NCI-H2107 treated with DMSO at 0.1 percent for 48 hours (cell line): ENCODE measurements around the gene PLIN3.
"Not testable (repeated sequence)": the region's sequence is repeated elsewhere in the genome, so short reads cannot be mapped to it uniquely, and the experiment has no call there.

Source experiments
- DNase-seq: peaks from one replicate; lab custom pipeline; 2025; ENCODE audit not compliant: unreplicated experiment; lab: John Stamatoyannopoulos, UW

The PLIN3 gene

DNA sequence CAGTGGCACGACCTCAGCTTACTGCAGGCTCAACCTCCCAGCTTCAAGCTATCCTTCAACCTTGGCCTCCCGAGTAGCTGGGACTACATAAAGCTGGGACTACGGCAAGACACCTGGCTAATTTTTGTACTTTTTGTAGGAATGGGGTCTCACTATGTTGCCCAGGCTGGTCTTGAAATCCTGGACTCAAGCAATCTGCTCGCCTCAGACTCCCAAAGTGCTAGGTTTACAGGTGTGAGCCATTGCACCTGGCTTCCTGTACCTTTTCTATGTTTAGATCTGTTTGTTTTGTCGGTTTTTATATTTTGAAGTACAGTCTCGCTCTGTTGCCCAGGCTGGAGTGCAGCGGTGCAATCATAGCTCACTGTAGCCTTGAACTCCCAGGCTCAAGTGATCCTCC, 18.4 kb downstream of the PLIN3 start:
- no peak for DNase-seq

DNA sequence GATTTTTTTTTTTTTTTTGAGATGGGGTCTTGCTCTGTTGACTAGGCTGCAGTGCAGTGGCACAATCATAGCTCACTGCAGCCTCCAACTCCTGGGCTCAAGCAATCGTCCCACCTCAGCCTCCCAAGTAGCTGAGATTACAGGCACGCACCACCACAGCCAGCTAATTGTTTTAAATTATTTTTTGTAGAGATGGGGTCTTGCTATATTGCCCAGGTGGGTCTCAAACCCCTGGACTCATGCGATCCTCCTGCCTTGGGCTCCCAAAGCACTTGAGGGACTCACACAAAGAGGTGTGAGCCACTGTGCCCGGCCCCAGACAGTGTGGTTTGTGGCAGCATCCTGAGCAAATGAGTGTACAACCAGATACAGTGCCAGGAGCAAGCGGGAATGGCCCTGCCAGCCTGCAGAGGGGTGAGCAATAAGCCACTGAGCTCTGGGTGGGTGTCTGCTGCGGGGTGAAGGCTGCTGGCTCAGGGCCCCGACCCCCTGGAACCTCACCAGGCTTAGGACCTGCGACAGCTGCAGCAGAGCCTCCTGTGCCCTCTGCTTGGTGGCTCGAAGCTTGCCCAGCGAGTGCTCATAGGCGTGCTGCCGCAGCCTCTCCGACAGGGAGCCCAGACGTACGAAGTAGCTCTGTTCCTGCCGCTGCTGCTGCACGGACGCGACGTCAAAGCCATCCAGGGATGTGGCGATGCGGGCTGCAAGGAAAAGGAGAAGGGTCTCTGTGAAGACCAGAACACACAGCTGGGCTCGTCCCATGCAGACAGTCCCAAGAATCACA, 20.1 kb downstream of the PLIN3 start:
- DNase-seq, result no peak

DNA sequence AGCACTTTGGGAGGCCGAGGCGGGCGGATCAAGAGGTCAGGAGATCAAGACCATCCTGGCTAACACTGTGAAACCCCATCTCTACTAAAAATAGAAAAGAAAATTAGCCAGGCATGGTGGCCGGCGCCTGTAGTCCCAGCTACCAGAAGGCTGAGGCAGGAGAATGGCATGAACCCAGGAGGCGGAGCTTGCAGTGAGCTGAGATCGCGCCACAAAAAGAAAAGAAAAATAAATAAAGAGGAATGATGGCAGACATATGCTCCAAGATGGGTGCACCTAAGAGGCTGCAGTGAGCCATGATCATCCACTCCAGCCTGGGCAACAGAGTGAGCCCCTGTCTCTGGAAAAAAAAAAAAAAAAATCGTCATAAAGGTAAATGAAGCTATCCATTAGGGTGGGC, 21.5 kb downstream of the PLIN3 start:
- DNase-seq, result not testable (repeated sequence)

DNA sequence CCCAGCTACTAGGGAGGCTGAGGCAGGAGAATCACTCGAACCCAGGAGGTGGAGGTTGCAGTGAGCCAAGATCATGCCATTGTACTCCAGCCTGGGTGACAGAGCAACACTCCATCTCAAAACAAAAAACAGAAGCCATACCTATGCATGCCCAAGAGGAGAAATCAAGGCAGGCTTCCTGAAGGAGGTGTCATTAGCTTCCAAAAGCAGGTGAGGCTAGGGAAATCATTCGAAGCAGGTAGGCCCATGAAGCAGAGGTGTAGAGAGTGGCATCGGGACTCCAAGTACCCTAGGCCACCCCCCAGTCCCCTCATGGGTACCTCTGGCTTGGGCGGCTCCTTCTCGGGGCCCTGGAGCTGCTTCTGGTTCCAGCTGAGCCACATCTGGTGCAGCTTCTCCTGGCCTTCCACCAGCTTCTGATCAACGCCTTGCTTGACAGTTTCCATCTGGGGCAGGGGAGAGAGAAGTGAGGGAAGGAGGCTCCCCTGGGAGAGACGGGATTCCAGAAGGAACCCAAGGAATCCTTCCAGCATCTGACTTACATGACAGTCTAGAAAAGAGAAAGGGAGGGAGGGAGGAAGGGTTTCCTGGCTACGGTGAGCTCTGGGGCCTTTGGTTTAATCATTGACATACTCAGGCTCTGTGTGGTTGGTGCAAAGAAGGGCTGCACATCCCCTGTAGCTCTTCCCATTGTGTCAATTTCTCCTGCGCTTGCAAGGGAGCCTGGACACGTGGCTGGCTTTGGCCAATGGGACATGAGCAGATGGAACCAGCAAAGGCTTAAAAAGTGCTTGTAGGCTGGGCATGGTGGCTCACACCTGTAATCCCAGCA, 22.9 kb downstream of the PLIN3 start:
- DNase-seq, result no peak

DNA sequence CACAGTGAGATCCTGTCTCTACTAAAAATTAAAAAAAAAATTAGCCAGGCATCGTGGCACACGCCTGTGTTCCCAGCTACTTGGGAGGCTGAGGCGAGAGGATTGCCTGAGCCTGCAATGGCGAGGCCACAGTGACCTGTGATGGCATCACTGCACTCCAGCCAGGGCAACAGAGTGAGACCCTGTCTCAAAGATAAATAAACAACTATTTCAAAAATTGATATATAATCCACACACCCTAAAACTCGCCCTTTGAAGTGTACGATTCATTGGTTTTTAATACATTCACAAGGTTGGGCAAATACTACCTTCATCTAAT, 23.9 kb downstream of the PLIN3 start:
- DNase-seq, result no peak

DNA sequence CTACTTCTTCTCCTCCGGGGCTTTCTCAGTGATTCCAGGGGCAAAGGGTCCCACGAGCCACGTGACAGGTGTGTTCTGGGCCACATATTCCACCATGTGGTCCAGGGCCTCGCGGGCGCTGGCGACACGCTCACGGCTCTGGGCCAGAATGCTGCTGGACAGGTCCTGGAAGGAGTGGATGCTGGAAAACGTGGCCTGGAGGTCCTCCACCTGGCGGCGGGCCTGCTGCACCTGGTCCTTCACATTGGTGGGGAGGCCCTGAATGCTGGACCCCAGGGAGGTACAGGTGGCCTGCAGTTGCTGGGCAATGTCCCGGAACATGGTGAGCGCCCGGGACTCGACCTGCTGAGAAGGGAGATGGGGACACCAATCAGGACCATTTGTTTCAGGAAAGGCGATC, 28.3 kb downstream of the PLIN3 start:
- no peak for DNase-seq

DNA sequence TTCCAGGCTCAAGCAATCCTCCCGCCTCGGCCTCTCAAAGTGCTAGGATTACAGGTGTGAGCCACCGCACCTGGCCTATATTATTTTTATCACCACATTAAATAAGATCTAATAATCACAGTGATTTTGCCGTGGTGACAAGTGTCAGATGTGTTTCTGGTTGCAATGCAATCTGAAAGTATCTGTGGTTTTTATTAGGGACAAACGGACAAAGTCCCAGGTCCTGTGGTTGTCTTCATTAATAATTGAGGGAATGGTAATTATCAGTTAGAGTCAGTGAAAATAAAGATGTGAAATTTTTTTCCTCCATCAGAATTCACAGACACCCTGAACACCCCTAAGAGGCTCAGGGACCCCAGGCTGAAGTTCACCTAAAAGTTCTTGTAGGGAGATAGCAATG, 34.7 kb downstream of the PLIN3 start:
- DNase-seq, result no peak

DNA sequence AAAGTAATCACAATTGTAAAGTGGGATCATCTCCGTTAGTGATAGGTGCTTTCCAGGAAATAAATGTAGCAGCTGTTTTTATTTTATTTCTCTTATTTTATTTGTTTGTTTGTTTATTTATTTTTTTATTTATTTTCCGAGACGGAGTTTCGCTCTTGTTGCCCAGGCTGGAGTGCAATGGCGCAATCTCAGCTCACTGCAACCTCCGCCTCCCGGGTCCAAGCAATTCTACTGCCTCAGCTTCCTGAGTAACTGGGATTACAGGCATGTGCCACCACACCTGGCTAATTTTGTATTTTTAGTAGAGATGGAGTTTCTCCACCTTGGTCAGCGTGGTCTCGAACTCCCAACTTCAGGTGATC, 35.5 kb downstream of the PLIN3 start:
- not testable (repeated sequence) for DNase-seq

DNA sequence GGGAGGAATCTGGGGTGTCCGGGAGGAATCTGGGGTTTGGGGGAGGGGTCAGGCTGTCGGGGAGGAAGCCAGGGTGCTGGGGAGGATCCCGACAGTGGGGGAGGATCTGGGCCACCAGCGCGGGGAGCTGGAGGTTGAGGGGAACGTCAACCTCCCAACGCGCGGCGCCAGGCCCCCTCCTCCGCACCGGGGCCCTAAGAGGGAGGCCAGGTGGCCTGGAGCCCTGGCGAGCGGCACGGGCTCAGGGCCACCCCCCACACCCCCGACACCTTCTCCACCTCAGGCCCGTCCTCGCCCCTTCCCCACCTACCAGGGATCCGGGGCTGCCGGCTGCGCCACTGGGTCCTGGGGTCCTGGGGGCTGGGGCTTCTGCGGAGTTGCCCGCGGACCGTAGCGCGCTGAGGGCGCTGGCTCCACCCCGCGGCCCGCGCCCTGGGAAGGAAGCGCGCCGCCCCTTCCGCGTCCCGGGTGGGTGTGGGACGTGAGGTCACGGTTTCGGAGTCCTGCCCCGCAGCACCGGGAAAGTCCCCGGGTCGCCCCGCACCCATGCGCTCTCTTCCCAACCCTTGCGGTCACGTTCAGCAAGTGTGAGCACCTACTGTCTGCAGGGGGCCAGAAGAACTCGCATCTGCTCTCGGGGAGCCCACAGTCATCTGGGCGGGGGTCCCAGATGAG, 36.0 kb downstream of the PLIN3 start, which contains the start of gene TICAM1:
Gene TICAM1 (minus strand): TSS at position 409 of the 675 bp plus-strand sequence. CDS start 13,335 bp downstream, outside the sequence.
- no peak for DNase-seq

DNA sequence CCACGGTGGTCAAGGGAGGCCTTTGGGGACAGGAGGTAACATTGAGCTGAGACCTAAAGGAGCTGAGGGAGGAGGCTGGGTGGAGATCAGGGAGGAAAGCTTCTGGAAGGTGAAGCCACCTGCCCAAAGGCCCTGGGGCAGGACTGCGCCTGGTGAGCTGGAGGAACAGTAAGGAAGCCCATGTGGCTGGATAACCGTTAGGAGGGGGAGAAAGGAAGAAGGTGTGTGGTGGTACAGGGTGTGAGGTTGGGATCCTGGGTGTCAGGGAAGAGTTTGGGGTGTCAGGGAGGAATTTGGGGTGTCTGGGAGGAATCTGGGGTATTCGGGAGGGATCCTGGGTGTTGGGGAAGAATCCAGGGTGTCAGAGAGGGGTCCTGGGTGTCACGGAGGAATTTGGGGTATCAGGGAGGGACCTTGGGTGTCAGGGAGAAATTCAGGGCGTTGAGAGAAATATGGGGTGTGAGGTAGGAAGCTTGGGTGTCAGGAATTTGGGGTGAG, 36.6 kb downstream of the PLIN3 start:
- no peak for DNase-seq

DNA sequence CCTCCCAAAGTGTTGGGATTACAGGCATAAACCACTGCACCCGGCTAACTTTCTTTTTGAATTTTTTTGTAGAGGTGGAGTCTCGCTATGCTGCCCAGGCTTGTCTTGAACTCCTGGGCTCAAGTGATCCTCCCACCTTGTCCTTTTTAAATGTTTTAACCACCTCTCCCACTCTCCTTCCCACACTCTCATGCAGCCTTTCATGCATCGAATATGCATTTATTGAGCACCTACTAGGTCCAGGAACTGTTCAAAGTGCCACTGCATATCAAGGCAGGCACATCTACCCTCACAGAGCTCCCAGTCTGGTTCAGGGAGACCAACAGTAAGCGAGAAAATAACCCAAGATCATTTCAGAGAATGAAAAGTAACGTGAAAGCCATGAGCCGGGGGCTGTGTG, 37.1 kb downstream of the PLIN3 start:
- no peak for DNase-seq

DNA sequence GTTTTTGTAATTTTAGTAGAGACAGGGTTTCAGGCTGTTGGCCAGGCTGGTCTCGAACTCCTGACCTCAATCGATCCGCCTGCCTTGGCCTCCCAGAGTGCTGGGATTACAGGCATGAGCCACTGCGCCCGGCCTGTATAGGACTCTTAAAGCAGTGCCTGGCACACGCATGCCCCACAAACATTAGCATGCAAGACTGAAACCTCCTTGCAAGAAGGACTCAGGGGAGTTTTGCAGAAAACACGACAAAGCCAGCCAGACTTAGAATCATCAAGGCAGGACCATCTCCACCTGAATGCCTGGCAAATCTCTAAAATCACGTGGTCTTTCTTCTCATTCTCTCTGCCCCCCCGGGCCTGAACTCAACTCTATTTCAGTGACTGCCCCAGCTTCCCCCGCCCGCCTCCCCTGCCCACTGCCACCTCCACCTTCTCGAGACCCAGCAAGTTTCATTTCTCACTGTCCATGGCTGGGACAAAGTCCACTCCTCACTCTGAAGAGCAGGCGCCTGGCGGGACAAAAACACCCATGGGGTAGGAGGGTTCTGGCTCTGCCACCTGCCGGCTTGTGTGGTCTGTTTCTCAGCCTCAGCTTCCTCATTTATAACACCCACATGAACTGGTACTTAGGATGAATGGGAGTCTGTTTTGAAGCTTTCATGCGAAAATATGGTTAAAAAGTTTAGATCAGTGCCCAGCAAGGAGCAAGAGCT, 38.3 kb downstream of the PLIN3 start:
- DNase-seq, result no peak

DNA sequence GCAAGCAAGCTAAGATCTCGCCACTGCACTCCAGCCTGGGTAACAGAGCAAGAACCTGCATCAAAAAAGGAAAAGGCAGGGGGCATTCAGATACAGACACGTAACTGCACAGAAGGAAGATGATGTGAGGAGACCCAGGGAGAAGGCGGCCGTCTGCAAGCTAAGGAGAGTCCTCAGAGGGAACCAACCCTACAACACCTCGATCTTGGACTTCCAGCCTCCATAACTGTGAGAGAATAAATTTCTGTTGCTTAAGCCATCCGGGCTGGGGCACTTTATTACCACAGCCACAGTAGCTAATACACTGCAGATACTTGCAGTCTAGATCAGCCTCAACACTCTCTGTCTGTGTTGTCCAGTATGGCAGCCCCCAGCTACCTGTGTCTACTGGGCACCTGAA, 43.9 kb downstream of the PLIN3 start:
- no peak for DNase-seq

DNA sequence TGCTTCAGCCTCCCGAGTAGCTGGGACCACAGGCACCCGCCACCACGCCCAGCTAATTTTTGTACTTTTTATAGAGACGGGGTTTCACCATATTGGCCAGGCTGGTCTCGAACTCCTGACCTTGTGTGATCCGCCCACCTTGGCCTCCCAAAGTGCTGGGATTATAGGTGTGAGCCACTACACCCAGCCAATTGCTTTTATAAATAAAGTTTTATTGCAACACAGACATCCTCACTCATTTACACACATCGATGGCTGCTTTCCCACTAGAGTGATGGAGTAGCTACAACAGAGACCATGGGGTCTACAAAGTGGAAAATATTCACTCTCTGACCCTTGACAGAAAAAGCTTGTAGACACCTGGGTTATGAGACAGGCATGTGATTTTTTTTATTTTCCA, 45.1 kb downstream of the PLIN3 start:
- not testable (repeated sequence) for DNase-seq

DNA sequence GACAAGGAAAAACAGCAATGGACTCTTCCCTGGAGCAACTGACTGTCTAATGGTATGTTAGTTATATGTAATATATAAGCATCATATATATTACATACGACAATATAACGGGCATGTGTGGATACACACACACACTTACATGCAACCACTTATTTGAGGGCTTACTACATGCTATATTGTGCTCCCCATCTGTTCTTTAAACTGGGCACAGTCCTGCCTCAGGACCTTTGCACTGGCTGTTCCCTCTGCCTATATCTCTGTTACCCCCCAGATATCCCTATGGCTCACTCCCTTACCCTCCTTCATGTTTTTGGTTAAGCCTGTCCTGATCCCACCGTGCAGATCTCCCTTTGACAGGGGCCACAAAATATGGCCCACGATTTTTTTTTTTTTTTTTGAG, 46.2 kb downstream of the PLIN3 start:
- no peak for DNase-seq

DNA sequence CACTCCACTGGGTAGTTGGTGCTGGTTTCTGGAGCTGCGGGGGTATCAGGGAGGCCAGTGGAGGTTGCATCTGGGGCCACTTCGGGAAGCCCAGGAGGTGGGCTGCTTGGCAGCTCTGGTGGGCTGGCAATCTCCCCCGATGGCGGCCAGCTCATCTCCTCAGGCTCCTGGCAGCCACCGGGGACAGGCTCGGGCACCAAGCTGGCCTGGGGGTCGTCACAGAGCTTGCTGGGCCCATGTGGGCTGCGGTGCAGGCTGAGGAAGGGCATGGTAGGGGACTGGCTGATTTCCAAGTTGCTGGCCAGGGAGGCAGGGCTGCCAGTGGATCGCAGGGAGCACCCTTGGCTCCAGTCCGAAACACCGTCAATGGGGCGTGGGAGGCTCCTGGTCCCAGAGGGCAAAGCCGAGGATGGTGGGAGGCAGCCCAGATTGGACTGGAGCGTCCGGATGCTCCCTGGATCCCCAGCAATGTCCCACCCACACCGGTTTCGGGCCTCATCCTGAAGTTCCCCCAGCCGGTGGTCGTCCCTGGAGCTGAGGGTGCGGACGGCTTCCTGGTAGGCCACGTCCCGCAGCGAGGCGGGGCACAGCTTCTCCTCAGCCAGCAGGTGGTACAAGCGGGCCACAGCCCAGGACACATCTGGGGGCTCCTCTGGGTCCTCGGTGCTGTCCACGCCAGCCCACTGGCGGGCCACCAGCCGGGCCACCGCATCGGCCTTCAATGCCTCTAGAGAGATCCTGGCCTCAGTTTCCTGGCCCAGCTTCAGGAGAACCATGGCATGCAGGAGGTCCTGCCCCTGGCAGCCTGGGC, 49.8 kb downstream of the PLIN3 start:
- DNase-seq, result no peak

DNA sequence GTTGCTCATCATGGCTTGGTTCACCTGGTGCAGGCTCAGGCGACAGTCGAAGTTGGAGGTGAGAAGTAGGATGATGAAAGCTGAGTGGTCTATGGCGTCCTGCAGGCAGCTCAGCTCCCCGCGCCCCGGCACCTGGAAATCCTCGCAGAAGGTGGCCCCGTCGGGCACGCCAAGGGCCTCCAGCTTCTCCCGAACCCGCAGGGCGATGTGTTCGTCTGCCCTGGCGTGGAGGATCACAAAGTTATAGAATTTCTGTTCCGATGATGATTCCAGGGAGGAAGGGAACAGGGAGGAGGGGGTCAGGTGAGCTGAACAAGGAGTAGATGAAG, 50.6 kb downstream of the PLIN3 start:
- DNase-seq, result no peak

DNA sequence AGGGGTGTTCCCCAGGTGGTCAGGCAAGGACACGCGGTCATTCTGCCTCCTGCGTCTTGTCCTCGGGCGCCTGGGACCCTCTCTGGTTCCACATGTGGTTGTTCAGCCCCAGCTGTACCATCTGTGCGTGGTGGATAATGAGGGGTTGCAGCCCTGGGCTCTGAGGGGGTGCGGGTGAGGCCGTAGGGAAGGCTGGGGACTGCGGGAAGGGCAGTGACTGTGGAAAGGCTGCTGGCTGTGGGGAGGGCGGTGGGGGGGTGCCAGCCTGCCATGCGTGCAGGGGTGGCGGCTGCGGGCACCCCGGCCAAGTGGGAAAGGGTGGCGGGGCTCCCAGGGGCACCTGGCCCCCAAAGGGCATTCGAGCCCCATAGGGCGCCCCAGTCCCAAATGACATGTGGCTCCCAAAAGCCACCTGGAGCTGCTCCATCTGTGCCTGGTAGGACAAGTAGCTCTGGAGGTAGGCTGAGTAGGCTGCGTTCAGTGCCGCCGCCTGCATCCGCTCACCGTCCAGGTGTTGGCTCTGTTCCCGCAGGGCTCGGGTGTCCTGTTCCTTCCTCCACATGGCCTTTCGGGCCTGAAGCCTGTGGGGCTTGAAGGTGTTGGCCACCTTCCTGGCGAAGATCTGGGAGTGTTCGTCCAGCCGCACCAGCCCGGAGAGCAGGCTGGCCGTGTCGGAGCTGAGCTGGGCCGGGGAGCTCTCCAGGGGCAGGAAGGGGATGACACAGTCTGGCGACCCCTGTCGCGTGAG, 51.1 kb downstream of the PLIN3 start:
- no peak for DNase-seq

DNA sequence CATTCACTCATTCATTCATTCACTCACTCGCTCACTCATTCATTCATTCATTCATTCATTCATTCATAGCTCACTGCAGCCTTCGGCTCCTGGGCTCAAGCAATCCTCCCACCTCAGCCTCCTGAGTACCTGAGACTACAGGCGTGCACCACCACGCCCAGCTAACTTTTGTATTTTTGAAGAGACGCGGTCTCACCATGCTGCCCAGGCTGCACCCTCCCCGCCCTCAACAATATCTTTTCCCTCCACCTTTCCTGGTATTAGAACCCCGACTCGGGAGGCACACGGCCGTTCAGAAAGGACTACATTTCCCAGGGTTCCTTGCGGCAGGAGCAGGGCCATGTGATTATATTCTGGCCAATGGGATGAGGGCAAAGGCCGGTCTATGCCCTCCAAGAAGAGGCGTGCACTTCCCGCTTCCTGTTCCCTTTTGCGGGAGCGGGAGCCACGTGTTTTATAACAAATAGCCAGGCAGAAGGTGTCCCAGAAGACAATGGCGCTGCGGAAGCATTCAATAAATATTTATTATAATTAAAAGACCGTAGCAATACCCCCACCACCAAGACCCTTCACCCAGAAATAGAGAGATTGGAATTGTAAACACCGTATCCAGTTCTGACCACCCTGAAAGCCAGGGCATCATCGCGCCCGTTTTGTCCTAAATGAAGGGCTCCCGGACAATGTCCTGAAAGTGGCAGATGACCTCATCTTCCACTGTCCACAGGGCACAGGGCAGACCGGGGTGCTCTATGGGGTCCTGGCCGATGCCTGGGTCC, 51.9 kb downstream of the PLIN3 start:
- DNase-seq, result peak; percentile 67
